ENCODE results near the gene CACNA1H. TPM values are rescaled to one million over a fixed set of nuclear protein-coding genes. Genes with fewer than 3 reads are reported as not detected.

Gene CACNA1H
- total RNA-seq, 6 experiments from 2014 or later: 0.56 to 14.0 (median 5.0) TPM

- ATAC-seq (no peak), DNase-seq (no peak)
- Histone ChIP-seq H3K4me1 (no peaks in the 10 kb centered on the region), H3K27me3 (no peaks in the 10 kb centered on the region), H3K27ac (no peak overlapping the region), H3K4me3 (no peak overlapping the region), H3K9me3 (no peaks in the 10 kb centered on the region), H3K36me3 (peaks cover 0 to 4% (median 0%) of the 10 kb centered on the region in 4 donors)
- intact Hi-C loops (cut with DNase I): no loop called here
- TF ChIP-seq CTCF (IDR thresholded peaks at IDR 0.05) (no peak), POLR2A (IDR thresholded peaks at IDR 0.05) (no peak)
- 95% methylated on average over 4 of the region's 18 CpGs for WGBS (ENCODE audit: insufficient coverage, low coverage, low lambda C conversion rate, missing lambda C conversion rate)
These were observed 49.4 kb downstream of the CACNA1H start for GRCh38 chr16:1202274-1202673.

- TF ChIP-seq CTCF (IDR thresholded peaks at IDR 0.05): no peak
- TF ChIP-seq POLR2A (IDR thresholded peaks at IDR 0.05): no peak
- WGBS (ENCODE audit: insufficient coverage, low coverage, low lambda C conversion rate, missing lambda C conversion rate): no CpG with 5 or more reads among the region's 21 CpGs
These were observed 52.0 kb downstream of the CACNA1H start for GRCh38 chr16:1204933-1205332.

DNA sequence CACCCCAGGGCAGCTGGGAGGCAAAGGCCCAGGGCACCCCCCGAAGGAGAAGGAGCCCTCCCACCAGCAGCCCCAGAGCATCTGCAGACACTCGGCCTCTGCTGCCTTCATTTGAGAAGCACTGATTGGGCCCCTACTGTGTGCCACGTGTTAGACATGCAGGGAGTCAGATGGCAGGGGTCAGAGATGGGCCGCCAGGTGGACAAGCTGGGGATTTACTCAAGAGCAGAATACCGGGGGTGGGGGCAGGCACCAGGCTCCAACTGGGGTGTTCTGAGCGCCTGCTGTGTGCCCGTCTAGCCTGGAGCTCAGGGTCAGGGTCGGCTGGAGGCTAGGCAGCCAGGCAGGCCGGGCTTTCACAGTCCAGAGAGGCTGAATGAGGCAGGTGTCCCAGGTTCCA lies 53.4 kb downstream of the CACNA1H start:
- TF ChIP-seq POLR2A (IDR thresholded peaks at IDR 0.05) (no peak), CTCF (IDR thresholded peaks at IDR 0.05) (no peak)
- DNase-seq (no peak), ATAC-seq (no peak)
- Histone ChIP-seq H3K4me1 (no peaks in the 10 kb centered on the region), H3K36me3 (peaks cover 0 to 6% (median 0%) of the 10 kb centered on the region in 4 donors), H3K4me3 (no peak overlapping the region), H3K27me3 (no peaks in the 10 kb centered on the region), H3K27ac (no peak overlapping the region), H3K9me3 (no peaks in the 10 kb centered on the region)
- no CpG with 5 or more reads among the region's 9 CpGs for WGBS (ENCODE audit: insufficient coverage, low coverage, low lambda C conversion rate, missing lambda C conversion rate)
- intact Hi-C loops (cut with DNase I): no loop called here

More at GRCh38 chr16:1204933-1205332, 52.0 kb downstream of the CACNA1H start:
- no peak overlapping the region for H3K27ac ChIP-seq
- intact Hi-C loops (cut with DNase I): no loop called here
- no peak overlapping the region for H3K4me3 ChIP-seq
- DNase-seq (no peak), ATAC-seq (no peak)
- H3K27me3 ChIP-seq: no peaks in the 10 kb centered on the region
- H3K9me3 ChIP-seq: no peaks in the 10 kb centered on the region
- no peaks in the 10 kb centered on the region for H3K4me1 ChIP-seq
- peaks cover 0 to 4% (median 0%) of the 10 kb centered on the region in 4 donors for H3K36me3 ChIP-seq

- intact Hi-C loops (cut with DNase I): no loop called here
- no peaks in the 10 kb centered on the region for H3K27me3 ChIP-seq
- no peak for DNase-seq
- TF ChIP-seq POLR2A (IDR thresholded peaks at IDR 0.05): no peak
- TF ChIP-seq CTCF (IDR thresholded peaks at IDR 0.05): no peak
- H3K4me1 ChIP-seq: no peaks in the 10 kb centered on the region
- H3K36me3 ChIP-seq: peaks cover 0 to 11% (median 0%) of the 10 kb centered on the region in 4 donors
- H3K27ac ChIP-seq: no peak overlapping the region
- no peaks in the 10 kb centered on the region for H3K9me3 ChIP-seq
- WGBS (ENCODE audit: insufficient coverage, low coverage, low lambda C conversion rate, missing lambda C conversion rate): 72% methylated on average over 9 of the region's 16 CpGs
- no peak for ATAC-seq
- no peak overlapping the region for H3K4me3 ChIP-seq
These were observed 53.9 kb downstream of the CACNA1H start for GRCh38 chr16:1206786-1207185.

All from right lobe of liver (tissue), 6 donors.